Adipose tissue (tissue), 3 donors: ENCODE results near the gene SEC24A. TPM values are rescaled to one million over a fixed set of nuclear protein-coding genes. Genes with fewer than 3 reads are reported as not detected.
"Not testable (repeated sequence)": the region's sequence is repeated elsewhere in the genome, so short reads cannot be mapped to it uniquely, and the experiment has no call there.

Experiments used
- H3K27ac ChIP-seq: one replicate; pipeline ENCODE4 v1.5.1; 2013; ENCODE audit warnings: low read depth, low read length
- WGBS, 3 donors: extraction: QIAGEN DNeasy Blood & Tissue Kit; methylation state at CpG; one replicate each; pipeline ENCODE4 v1.1.7; 2013; 5-methylcytosine and 5-hydroxymethylcytosine counted together
- polyA plus RNA-seq, 3 donors: library from polyadenylated mRNA; stranded (reverse); fragments of 200-250 nt; gene quantifications; one replicate each; pipeline ENCODE4 v1.2.3, GENCODE V29; 2013
- donor health status: healthy with polysubstance abuse.
- donor health status: Bipolar disorder and iron deficiency.
- donor health status: healthy.

The SEC24A gene
- polyA plus RNA-seq, 3 donors, result 6.5 to 9.4 (median 7.9) TPM

GRCh38 chr5:134735243-134735642, 86.7 kb downstream of the SEC24A start:
- 64 to 85% (median 69%) methylated on average over 4 of the region's 4 CpGs for WGBS, 3 donors
- no peak overlapping the region for H3K27ac ChIP-seq

- no peak overlapping the region for H3K27ac ChIP-seq
Measured at GRCh38 chr5:134736173-134736812, 87.7 kb downstream of the SEC24A start.

GRCh38 chr5:134738133-134738962, 89.8 kb downstream of the SEC24A start, which contains the start of gene CAMLG:
Gene CAMLG (plus strand): TSS chr5:134738548. CDS start chr5:134738621, 73 bp downstream.
- H3K27ac ChIP-seq, result peak within 1 kb of the TSS; percentile 81
- WGBS, 3 donors, result 0 to 1% (median 0%) methylated on average over 61 to 66 of the region's 66 CpGs

More at GRCh38 chr5:134736173-134736812, 87.7 kb downstream of the SEC24A start:
- WGBS, 3 donors, result 48 to 51% (median 51%) methylated on average over 2 of the region's 2 CpGs

GRCh38 chr5:134738963-134739661, 90.5 kb downstream of the SEC24A start:
- 2 to 4% (median 3%) methylated on average over 21 of the region's 21 CpGs for WGBS, 3 donors
- peak overlapping the region; percentile 6 for H3K27ac ChIP-seq

- WGBS, 3 donors, result 87 to 91% (median 89%) methylated on average over 11 of the region's 11 CpGs
Measured at GRCh38 chr5:134741052-134741451, 92.5 kb downstream of the SEC24A start.

GRCh38 chr5:134742134-134742533, 93.5 kb downstream of the SEC24A start:
- WGBS, 3 donors, result 94 to 100% (median 99%) methylated on average over 2 of the region's 2 CpGs
- no peak overlapping the region for H3K27ac ChIP-seq

More at GRCh38 chr5:134741052-134741451, 92.5 kb downstream of the SEC24A start:
- H3K27ac ChIP-seq, result no peak overlapping the region

- 88 to 95% (median 93%) methylated on average over 3 of the region's 3 CpGs for WGBS, 3 donors
- H3K27ac ChIP-seq, result no peak overlapping the region
Measured at GRCh38 chr5:134749415-134749814, 100.8 kb downstream of the SEC24A start.

GRCh38 chr5:134758176-134758503, 109.6 kb downstream of the SEC24A start:
- no peak overlapping the region for H3K27ac ChIP-seq
- 18 to 25% (median 24%) methylated on average over 9 of the region's 9 CpGs for WGBS, 3 donors

- no peak within 1 kb of the TSS for H3K27ac ChIP-seq
- WGBS, 3 donors, result 0% methylated on average over 69 to 73 of the region's 73 CpGs
Measured at GRCh38 chr5:134758504-134759341, 110.1 kb downstream of the SEC24A start, which contains the start of gene DDX46. Gene DDX46 (plus strand): TSS chr5:134758779. CDS start chr5:134758939, 160 bp downstream.

- not testable (repeated sequence) for H3K27ac ChIP-seq
Measured at GRCh38 chr5:134767528-134768291, 119.1 kb downstream of the SEC24A start.

GRCh38 chr5:134769206-134769605, 120.6 kb downstream of the SEC24A start:
- H3K27ac ChIP-seq, result no peak overlapping the region
- 47 to 79% (median 54%) methylated on average over 4 of the region's 4 CpGs for WGBS, 3 donors

More at GRCh38 chr5:134767528-134768291, 119.1 kb downstream of the SEC24A start:
- whole genome bisulfite sequencing, 3 donors, result 89 to 93% (median 91%) methylated on average over 21 of the region's 21 CpGs

- 87 to 96% (median 93%) methylated on average over 10 of the region's 10 CpGs for WGBS, 3 donors
- no peak overlapping the region for H3K27ac ChIP-seq
Measured at GRCh38 chr5:134772461-134773125, 124.0 kb downstream of the SEC24A start.

GRCh38 chr5:134777366-134777765, 128.8 kb downstream of the SEC24A start:
- no peak overlapping the region for H3K27ac ChIP-seq
- 69 to 95% (median 72%) methylated on average over 2 of the region's 2 CpGs for WGBS, 3 donors
